H1 (cell line): ENCODE measurements around the gene TCF20. TPM values are rescaled to one million over a fixed set of nuclear protein-coding genes. Genes with fewer than 3 reads are reported as not detected.

Experiments
- CTCF ChIA-PET: fragments of 300-600 bp; sonication (Branson Sonifier 250); formaldehyde crosslinking; loops from one replicate; lab custom pipeline; 2021; ENCODE audit not compliant: partially characterized antibody; lab: Charles Lee
- POLR2A ChIA-PET: fragments of 300-600 bp; sonication (Branson Sonifier 250); formaldehyde crosslinking; loops from one replicate; lab custom pipeline; 2021; ENCODE audit warnings: inconsistent platforms; ENCODE audit not compliant: partially characterized antibody; lab: Charles Lee
- DNase-seq, 2 experiments: peaks; one replicate each; pipeline versions ENCODE4 v3.0.0 to v3.0.0-alpha.2; 2010 to 2022; ENCODE audit warnings: low spot score in 2 of 2, low read depth in 1 of 2, mixed read lengths in 1 of 2
- FAIRE-seq: peaks from 2 replicates; lab custom pipeline; 2011; peaks lifted over from hg19 to GRCh38; lab: Jason Lieb, UNC
- H2AFZ ChIP-seq: 2 replicates; pipeline ENCODE4 v1.8.1; 2012; ENCODE audit warnings: low read length, inconsistent platforms
- H2AK5ac ChIP-seq: 2 replicates; pipeline ENCODE4 v1.6.1; 2013; ENCODE audit warnings: low read depth, low read length
- H2BK120ac ChIP-seq: replicated peaks from 2 replicates; pipeline ENCODE3; 2013; ENCODE audit warnings: low read depth, low read length, inconsistent platforms
- H2BK12ac ChIP-seq: 2 replicates; pipeline ENCODE4 v1.6.1; 2013; ENCODE audit warnings: low read depth, low read length
- H2BK15ac ChIP-seq: 2 replicates; pipeline ENCODE4 v1.6.1; 2013; ENCODE audit warnings: low read length
- H2BK20ac ChIP-seq: 2 replicates; pipeline ENCODE4 v1.6.1; 2013; ENCODE audit warnings: low read length
- H2BK5ac ChIP-seq: 2 replicates; pipeline ENCODE4 v1.6.1; 2013; ENCODE audit warnings: low read depth, low read length
- H3K14ac ChIP-seq: 2 replicates; pipeline ENCODE4 v1.6.1; 2013; ENCODE audit warnings: inconsistent platforms; ENCODE audit not compliant: insufficient read length
- H3K18ac ChIP-seq: 2 replicates; pipeline ENCODE4 v1.6.1; 2013; ENCODE audit warnings: low read length; ENCODE audit errors: extremely low read depth
- H3K23ac ChIP-seq: 2 replicates; pipeline ENCODE4 v1.6.1; 2013; ENCODE audit warnings: inconsistent platforms; ENCODE audit not compliant: insufficient read length
- H3K23me2 ChIP-seq: 2 replicates; pipeline ENCODE4 v1.6.1; 2013; ENCODE audit warnings: low read depth, low read length
- H3K27ac ChIP-seq: 2 replicates; pipeline ENCODE4 v1.6.1; 2011; ENCODE audit warnings: low read depth, low read length, inconsistent platforms
- H3K27me3 ChIP-seq, 4 experiments: replicated peaks in 1 of 4; 1 replicate in 1 of 4; 2 replicates in 3 of 4; pipeline versions ENCODE4 v1.6.1 to v1.8.1; 2011 to 2013; ENCODE audit warnings: low read length in 3 of 4, mild to moderate bottlenecking in 3 of 4, inconsistent platforms in 2 of 4, mixed read lengths in 2 of 4, moderate library complexity in 1 of 4; ENCODE audit not compliant: control insufficient read depth in 3 of 4, insufficient read depth in 3 of 4; ENCODE audit errors: extremely low read depth in 1 of 4
- H3K36me3 ChIP-seq, 4 experiments: 2 replicates each; pipeline versions ENCODE4 v1.6.1 to v1.8.1; 2011 to 2013; ENCODE audit warnings: mild to moderate bottlenecking in 4 of 4, low read length in 3 of 4, moderate library complexity in 2 of 4, control low read depth in 1 of 4, inconsistent platforms in 1 of 4; ENCODE audit not compliant: insufficient read depth in 4 of 4, control insufficient read depth in 2 of 4
- H3K4ac ChIP-seq: replicated peaks from 2 replicates; pipeline ENCODE3; 2013; ENCODE audit warnings: low read length, low read depth, mixed read lengths, inconsistent platforms; ENCODE audit not compliant: insufficient read length
- H3K4me1 ChIP-seq, 4 experiments: replicated peaks in 1 of 4; 1 replicate in 1 of 4; 2 replicates in 3 of 4; pipeline versions ENCODE4 v1.6.1 to v1.8.1; 2011 to 2013; ENCODE audit warnings: low read length in 3 of 4, inconsistent platforms in 2 of 4, mixed read lengths in 1 of 4; ENCODE audit not compliant: insufficient read depth in 4 of 4, control insufficient read depth in 3 of 4
- H3K4me2 ChIP-seq, 2 experiments: 2 replicates each; pipeline versions ENCODE4 v1.6.1 to v1.8.1; 2011 to 2013; ENCODE audit warnings: low read depth in 2 of 2, low read length in 2 of 2, control low read depth in 1 of 2, inconsistent platforms in 1 of 2, mild to moderate bottlenecking in 1 of 2; ENCODE audit not compliant: insufficient read depth in 1 of 2
- H3K4me3 ChIP-seq, 4 experiments: fragments of 200-600, 300-600 bp in 1 of 4; sonication (generic), shearing (Covaris generic), sonication (Bioruptor Twin) in 1 of 4; 2 replicates each; pipeline versions ENCODE4 v1.5.1 to v1.8.1; 2011 to 2016; ENCODE audit warnings: low read length in 4 of 4, low read depth in 3 of 4, control low read depth in 2 of 4, inconsistent platforms in 2 of 4, mild to moderate bottlenecking in 2 of 4, mixed read lengths in 1 of 4, moderate library complexity in 1 of 4; ENCODE audit not compliant: insufficient read depth in 2 of 4; ENCODE audit errors: extremely low read depth in 1 of 4
- H3K56ac ChIP-seq: replicated peaks from 2 replicates; pipeline ENCODE3; 2013; ENCODE audit warnings: low read depth, mild to moderate bottlenecking, mixed read lengths, low read length, inconsistent platforms; ENCODE audit not compliant: insufficient read length
- H3K79me1 ChIP-seq: 2 replicates; pipeline ENCODE4 v1.6.1; 2013; ENCODE audit warnings: low read depth, low read length, control low read depth
- H3K79me2 ChIP-seq, 2 experiments: 2 replicates each; pipeline versions ENCODE4 v1.6.1 to v1.8.1; 2012 to 2013; ENCODE audit warnings: low read length in 2 of 2, mild to moderate bottlenecking in 2 of 2, inconsistent platforms in 1 of 2; ENCODE audit not compliant: insufficient read depth in 2 of 2, control insufficient read depth in 1 of 2
- H3K9ac ChIP-seq, 4 experiments: replicated peaks in 1 of 4; 1 replicate in 1 of 4; 2 replicates in 3 of 4; pipeline versions ENCODE4 v1.6.1 to v1.8.1; 2011 to 2013; ENCODE audit warnings: low read depth in 3 of 4, low read length in 3 of 4, control low read depth in 2 of 4, mild to moderate bottlenecking in 2 of 4, moderate library complexity in 2 of 4, inconsistent platforms in 1 of 4; ENCODE audit errors: extremely low read depth in 1 of 4
- H3K9me3 ChIP-seq, 2 experiments: 2 replicates each; pipeline versions ENCODE4 v1.6.1 to v1.8.1; 2012 to 2013; ENCODE audit warnings: mild to moderate bottlenecking in 2 of 2, moderate library complexity in 2 of 2, control low read depth in 1 of 2, inconsistent platforms in 1 of 2, low read depth in 1 of 2, low read length in 1 of 2, mixed read lengths in 1 of 2; ENCODE audit not compliant: insufficient read depth in 2 of 2
- H4K20me1 ChIP-seq, 2 experiments: replicated peaks in 1 of 2; 2 replicates each; pipeline versions ENCODE3 to v1.8.1; 2011 to 2013; ENCODE audit warnings: inconsistent platforms in 2 of 2, low read length in 2 of 2, mild to moderate bottlenecking in 1 of 2; ENCODE audit not compliant: insufficient read depth in 2 of 2, control insufficient read depth in 1 of 2
- H4K5ac ChIP-seq: 2 replicates; pipeline ENCODE4 v1.6.1; 2013; ENCODE audit warnings: low read length, low read depth, mixed read lengths, inconsistent platforms; ENCODE audit not compliant: insufficient read length
- H4K8ac ChIP-seq: 2 replicates; pipeline ENCODE4 v1.8.0; 2013; ENCODE audit warnings: mild to moderate bottlenecking, moderate library complexity, low read length, inconsistent platforms; ENCODE audit not compliant: insufficient read depth; ENCODE audit errors: extremely low read depth
- H4K91ac ChIP-seq: replicated peaks from 2 replicates; pipeline ENCODE3; 2013; ENCODE audit warnings: low read length, mixed read lengths, inconsistent platforms; ENCODE audit not compliant: insufficient read length
- ASH2L ChIP-seq: fragments of 200-600, 300-600 bp; sonication (generic); IDR thresholded peaks from one replicate; pipeline ENCODE4 v1.7.1; 2017; ENCODE audit warnings: low read length
- CBX5 ChIP-seq: fragments of 300-800, 300-1000 bp; sonication (generic); IDR thresholded peaks from 2 replicates; pipeline ENCODE4 v1.7.1; 2016; ENCODE audit warnings: antibody characterized with exemption, low read length, low read depth
- CBX8 ChIP-seq: fragments of 300-800, 300-1000 bp; sonication (generic); IDR thresholded peaks from 2 replicates; pipeline ENCODE4 v1.7.1; 2016; ENCODE audit warnings: low read depth, low read length, borderline replicate concordance
- CTBP2 ChIP-seq: IDR thresholded peaks from 2 replicates; pipeline ENCODE4 v1.7.0; 2011; ENCODE audit warnings: borderline replicate concordance, mild to moderate bottlenecking, moderate library complexity, mixed read lengths, low read length; ENCODE audit not compliant: insufficient read depth, insufficient read length
- JUN ChIP-seq: IDR thresholded peaks from 2 replicates; pipeline ENCODE4 v1.6.1; 2011; ENCODE audit warnings: low read depth, mild to moderate bottlenecking, improper control_type of control experiment, low read length
- RFX5 ChIP-seq: IDR thresholded peaks from 2 replicates; pipeline ENCODE4 v1.6.1; 2011; ENCODE audit warnings: low read depth, low read length, improper control_type of control experiment, borderline replicate concordance
- RXRA ChIP-seq: IDR thresholded peaks from 2 replicates; pipeline ENCODE4 v1.6.1; 2011; ENCODE audit warnings: low read depth, mild to moderate bottlenecking, low read length, moderate library complexity; ENCODE audit not compliant: insufficient read depth
- SIX5 ChIP-seq: IDR thresholded peaks from 2 replicates; pipeline ENCODE4 v1.6.1; 2011; ENCODE audit warnings: mild to moderate bottlenecking, low read depth, low read length
- TAF7 ChIP-seq: optimal IDR thresholded peaks from 2 replicates; pipeline ENCODE3; 2011; ENCODE audit warnings: low read depth, mild to moderate bottlenecking, inconsistent platforms, low read length, moderate library complexity, borderline replicate concordance
- WGBS, 2 experiments: shearing (Covaris generic) in 1 of 2; methylation state at CpG; one replicate each; pipeline versions ENCODE4 v1.1.6 to v1.1.7; 2013 to 2015; ENCODE audit warnings: low lambda C conversion rate in 2 of 2, mixed read lengths in 2 of 2, inconsistent platforms in 1 of 2, low coverage in 1 of 2, missing lambda C conversion rate in 1 of 2; ENCODE audit not compliant: insufficient replicate concordance in 2 of 2, insufficient coverage in 1 of 2, insufficient read length in 1 of 2; ENCODE audit errors: extremely low coverage in 1 of 2, missing lambda C conversion rate in 1 of 2; 5-methylcytosine and 5-hydroxymethylcytosine counted together
- polyA plus RNA-seq, 7 experiments: library from polyadenylated mRNA; depleted of rRNA in 3 of 7; stranded (reverse) in 5 of 7; unstranded in 2 of 7; fragments of >200 nt in 5 of 7; fragments of 200-250 nt in 2 of 7; gene quantifications; 1 replicate in 5 of 7; 2 replicates in 1 of 7; 4 replicates in 1 of 7; pipeline versions ENCODE4 v1.2.1 to v1.2.3, GENCODE V29; 2011 to 2013; ENCODE audit warnings: missing spikeins in 2 of 7, mixed read lengths in 2 of 7
- total RNA-seq: library from RNA; stranded (reverse); fragmentation: NEBNext Ultra II Directional; extraction: Animal tissue kit (Norgen Biotek cat#: 25700); gene quantifications from 2 replicates; pipeline ENCODE4 v1.2.1, GENCODE V29; 2021
- TF ChIP-seq, protein P1 (sequence below): IDR thresholded peaks from 2 replicates; pipeline ENCODE4 v1.6.1; 2011; ENCODE audit warnings: low read length, improper control_type of control experiment
- TF ChIP-seq, protein P2 (sequence below): IDR thresholded peaks from 2 replicates; pipeline ENCODE4 v1.6.1; 2012; ENCODE audit warnings: low read length, inconsistent platforms

Gene TCF20
- total and polyA plus RNA-seq, 2 of the 8 experiments (the other 6 are each of a cell fraction or from before 2014, with no cell fraction given), result 22.0 to 79.8 TPM

DNA sequence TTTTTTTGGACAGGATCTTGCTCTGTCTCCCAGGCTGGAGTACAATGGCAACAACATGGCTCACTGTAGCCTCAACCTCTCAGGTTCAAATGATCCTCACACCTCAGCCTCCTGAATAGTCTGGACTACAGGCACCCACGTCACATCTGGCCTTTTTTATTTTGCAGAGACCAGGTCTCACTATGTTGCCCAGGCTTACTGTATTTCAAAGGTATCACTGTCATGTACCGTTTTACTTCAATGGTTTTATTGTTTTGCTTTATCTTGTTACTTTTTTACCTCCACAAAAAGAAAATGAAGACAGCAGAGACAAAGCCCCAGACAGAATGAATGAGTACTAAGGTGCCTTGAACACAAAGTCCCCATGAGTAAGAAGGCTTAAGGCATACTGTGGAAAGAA lies 5.1 kb downstream of the TCF20 start:
- Histone ChIP-seq H3K14ac (no peak overlapping the region), H3K4me2 (no peak overlapping the region), H2BK20ac (no peak overlapping the region), H4K91ac (no peak overlapping the region), H2BK12ac (no peak overlapping the region), H4K8ac (no peak overlapping the region), H3K4me1 (peaks cover 2 to 6% (median 5%) of the 10 kb centered on the region in 4 experiments; a peak in 4 of 7 replicates), H3K23me2 (peaks cover 4% of the 10 kb centered on the region; the same call in 1 of the 2 replicates), H2BK5ac (no peak overlapping the region), H3K27ac (no peak overlapping the region), H3K4me3 (no peak overlapping the region), H3K36me3 (no peaks in the 10 kb centered on the region), H3K27me3 (peaks cover 0 to 32% (median 7%) of the 10 kb centered on the region in 4 experiments; a peak in 4 of 7 replicates), H2BK15ac (no peak overlapping the region), H2AK5ac (no peak overlapping the region), H3K9me3 (no peaks in the 10 kb centered on the region), H3K79me1 (peaks cover 17% of the 10 kb centered on the region), H3K9ac (no peak overlapping the region), H3K4ac (no peak overlapping the region), H3K79me2 (peaks cover 40 to 88% of the 10 kb centered on the region in 2 experiments), H2AFZ (no peak overlapping the region), H2BK120ac (no peak overlapping the region), H4K20me1 (peaks cover 57 to 64% of the 10 kb centered on the region in 2 experiments), H3K56ac (no peak overlapping the region), H3K23ac (no peak overlapping the region), H3K18ac (no peak overlapping the region), H4K5ac (no peak overlapping the region)
- no peak for DNase-seq
- CTCF ChIA-PET, result interaction anchor here (0.8 to 1.2 kb wide), 2 partner anchors 39 to 179 kb away, joined by 3 to 4 read pairs; no protein-coding TSS in a partner anchor
- 98% methylated on average over 2 of the region's 2 CpGs; no CpG with 5 or more reads in 1 of the 2 experiments for WGBS, 2 experiments
- POLR2A ChIA-PET, result no interaction called here
- FAIRE-seq, result no peak
- TF ChIP-seq RFX5 (no peak), CTBP2 (no peak), CBX8 (no peak), RXRA (no peak), ASH2L (no peak), CBX5 (no peak), TAF7 (no peak), JUN (no peak), SIX5 (no peak)
- TF ChIP-seq, protein P1, sequence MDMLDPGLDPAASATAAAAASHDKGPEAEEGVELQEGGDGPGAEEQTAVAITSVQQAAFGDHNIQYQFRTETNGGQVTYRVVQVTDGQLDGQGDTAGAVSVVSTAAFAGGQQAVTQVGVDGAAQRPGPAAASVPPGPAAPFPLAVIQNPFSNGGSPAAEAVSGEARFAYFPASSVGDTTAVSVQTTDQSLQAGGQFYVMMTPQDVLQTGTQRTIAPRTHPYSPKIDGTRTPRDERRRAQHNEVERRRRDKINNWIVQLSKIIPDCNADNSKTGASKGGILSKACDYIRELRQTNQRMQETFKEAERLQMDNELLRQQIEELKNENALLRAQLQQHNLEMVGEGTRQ, result no peak
- TF ChIP-seq, protein P2, sequence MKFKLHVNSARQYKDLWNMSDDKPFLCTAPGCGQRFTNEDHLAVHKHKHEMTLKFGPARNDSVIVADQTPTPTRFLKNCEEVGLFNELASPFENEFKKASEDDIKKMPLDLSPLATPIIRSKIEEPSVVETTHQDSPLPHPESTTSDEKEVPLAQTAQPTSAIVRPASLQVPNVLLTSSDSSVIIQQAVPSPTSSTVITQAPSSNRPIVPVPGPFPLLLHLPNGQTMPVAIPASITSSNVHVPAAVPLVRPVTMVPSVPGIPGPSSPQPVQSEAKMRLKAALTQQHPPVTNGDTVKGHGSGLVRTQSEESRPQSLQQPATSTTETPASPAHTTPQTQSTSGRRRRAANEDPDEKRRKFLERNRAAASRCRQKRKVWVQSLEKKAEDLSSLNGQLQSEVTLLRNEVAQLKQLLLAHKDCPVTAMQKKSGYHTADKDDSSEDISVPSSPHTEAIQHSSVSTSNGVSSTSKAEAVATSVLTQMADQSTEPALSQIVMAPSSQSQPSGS, result no peak
